HEK293 (cell line): ENCODE data around the gene CHRM3.

ENCODE experiments used
- CTCF ChIA-PET: fragments of 350-600 bp; formaldehyde crosslinking; extraction: SDS; loops from one replicate; lab custom pipeline; 2021; ENCODE audit warnings: antibody characterized with exemption; lab: Yijun Ruan, JAX
- POLR2A ChIA-PET: fragments of 300-600 bp; formaldehyde crosslinking; extraction: SDS; loops from one replicate; lab custom pipeline; 2020; ENCODE audit warnings: antibody characterized with exemption, inconsistent platforms; lab: Yijun Ruan, JAX
- H3K27ac ChIP-seq: fragments of 200-500 bp; sonication (Bioruptor generic); 2 replicates; pipeline ENCODE4 v1.5.1; 2014; ENCODE audit warnings: low read depth, low read length, control low read depth, inconsistent platforms; ENCODE audit errors: extremely low read depth
- H3K36me3 ChIP-seq, 2 experiments: fragments of 200-500 bp in 1 of 2; sonication (Bioruptor generic) in 1 of 2; 1 replicate in 1 of 2; 2 replicates in 1 of 2; pipeline ENCODE4 v1.5.1; 2014 to 2017; ENCODE audit warnings: inconsistent platforms in 2 of 2, low read length in 2 of 2; ENCODE audit not compliant: control insufficient read depth in 2 of 2, insufficient read depth in 1 of 2
- H3K4me1 ChIP-seq: fragments of 200-500 bp; sonication (Bioruptor generic); 2 replicates; pipeline ENCODE4 v1.5.1; 2014; ENCODE audit warnings: mild to moderate bottlenecking, low read length, inconsistent platforms; ENCODE audit not compliant: control insufficient read depth, insufficient read depth
- H3K4me3 ChIP-seq: 2 replicates; pipeline ENCODE4 v1.5.1; 2011; ENCODE audit warnings: low read depth, mild to moderate bottlenecking, control low read depth, low read length, moderate library complexity
- H3K9me3 ChIP-seq: fragments of 200-500 bp; sonication (Bioruptor generic); 2 replicates; pipeline ENCODE4 v1.5.1; 2014; ENCODE audit warnings: low read depth, low read length, inconsistent platforms; ENCODE audit not compliant: control insufficient read depth, insufficient read depth
- SCRT1 ChIP-seq: fragments of 450-650 bp; formaldehyde crosslinking; IDR thresholded peaks from 2 replicates; pipeline ENCODE4 v1.5.1; 2016; ENCODE audit warnings: missing biosample characterization, missing genetic modification characterization, borderline replicate concordance
- SP2 ChIP-seq: fragments of 450-650 bp; formaldehyde crosslinking; IDR thresholded peaks from 2 replicates; pipeline ENCODE4 v1.5.1; 2016; ENCODE audit warnings: missing biosample characterization, missing genetic modification characterization
- ZBTB20 ChIP-seq: fragments of 450-650 bp; formaldehyde crosslinking; IDR thresholded peaks from 2 replicates; pipeline ENCODE4 v1.5.1; 2016; ENCODE audit warnings: missing biosample characterization, missing genetic modification characterization
- ZFP37 ChIP-seq: fragments of 450-650 bp; formaldehyde crosslinking; IDR thresholded peaks from 2 replicates; pipeline ENCODE4 v1.5.1; 2016; ENCODE audit warnings: missing biosample characterization, missing genetic modification characterization
- ZNF311 ChIP-seq: fragments of 450-650 bp; formaldehyde crosslinking; IDR thresholded peaks from 2 replicates; pipeline ENCODE4 v1.5.1; 2017; ENCODE audit warnings: missing biosample characterization, missing genetic modification characterization, borderline replicate concordance
- ZNF335 ChIP-seq: fragments of 450-650 bp; formaldehyde crosslinking; conservative IDR thresholded peaks from 2 replicates; pipeline ENCODE4 v1.5.1; 2016; ENCODE audit warnings: missing biosample characterization, missing genetic modification characterization
- ZNF354C ChIP-seq: fragments of 450-650 bp; formaldehyde crosslinking; IDR thresholded peaks from 2 replicates; pipeline ENCODE4 v1.5.1; 2016; ENCODE audit warnings: missing biosample characterization, missing genetic modification characterization, low read depth, borderline replicate concordance
- ZNF394 ChIP-seq: fragments of 450-650 bp; formaldehyde crosslinking; IDR thresholded peaks from 2 replicates; pipeline ENCODE4 v1.5.1; 2016; ENCODE audit warnings: missing biosample characterization, missing genetic modification characterization, mild to moderate bottlenecking, moderate library complexity, borderline replicate concordance
- ZNF658 ChIP-seq: fragments of 450-650 bp; formaldehyde crosslinking; IDR thresholded peaks from 2 replicates; pipeline ENCODE4; 2016; ENCODE audit warnings: missing biosample characterization, missing genetic modification characterization
- ZNF707 ChIP-seq: fragments of 450-650 bp; formaldehyde crosslinking; IDR thresholded peaks from 2 replicates; pipeline ENCODE4 v1.5.1; 2016; ENCODE audit warnings: missing biosample characterization, missing genetic modification characterization
- ZNF791 ChIP-seq: fragments of 450-650 bp; formaldehyde crosslinking; IDR thresholded peaks from 2 replicates; pipeline ENCODE4 v1.5.1; 2016; ENCODE audit warnings: missing biosample characterization, missing genetic modification characterization
- ZSCAN16 ChIP-seq: fragments of 450-650 bp; formaldehyde crosslinking; IDR thresholded peaks from 2 replicates; pipeline ENCODE4 v1.5.1; 2016; ENCODE audit warnings: missing biosample characterization, missing genetic modification characterization
- TF ChIP-seq, protein P1 (sequence below): fragments of 450-650 bp; formaldehyde crosslinking; IDR thresholded peaks from 2 replicates; pipeline ENCODE4 v1.5.1; 2016; ENCODE audit warnings: missing biosample characterization, missing genetic modification characterization
- TF ChIP-seq, protein P2 (sequence below): IDR thresholded peaks from 2 replicates; pipeline ENCODE4 v1.6.1; 2011; ENCODE audit warnings: mild to moderate bottlenecking, low read depth, low read length, borderline replicate concordance
- TF ChIP-seq, protein P3 (sequence below): fragments of 450-650 bp; formaldehyde crosslinking; optimal IDR thresholded peaks from 2 replicates; pipeline ENCODE3; 2016; ENCODE audit warnings: missing biosample characterization, mild to moderate bottlenecking, missing genetic modification characterization
- TF ChIP-seq, protein P4 (sequence below): fragments of 450-650 bp; formaldehyde crosslinking; IDR thresholded peaks from 2 replicates; pipeline ENCODE4 v1.5.1; 2016; ENCODE audit warnings: missing biosample characterization, missing genetic modification characterization
- TF ChIP-seq, protein P5 (sequence below): sonication (generic); formaldehyde crosslinking; IDR thresholded peaks from 2 replicates; pipeline ENCODE4 v1.8.1; 2022; ENCODE audit warnings: mild to moderate bottlenecking, moderate library complexity, missing genetic modification reagents
- TF ChIP-seq, protein P6 (sequence below): fragments of 450-650 bp; formaldehyde crosslinking; IDR thresholded peaks from 2 replicates; pipeline ENCODE4 v1.5.1; 2016; ENCODE audit warnings: missing biosample characterization, missing genetic modification characterization

The CHRM3 gene

DNA sequence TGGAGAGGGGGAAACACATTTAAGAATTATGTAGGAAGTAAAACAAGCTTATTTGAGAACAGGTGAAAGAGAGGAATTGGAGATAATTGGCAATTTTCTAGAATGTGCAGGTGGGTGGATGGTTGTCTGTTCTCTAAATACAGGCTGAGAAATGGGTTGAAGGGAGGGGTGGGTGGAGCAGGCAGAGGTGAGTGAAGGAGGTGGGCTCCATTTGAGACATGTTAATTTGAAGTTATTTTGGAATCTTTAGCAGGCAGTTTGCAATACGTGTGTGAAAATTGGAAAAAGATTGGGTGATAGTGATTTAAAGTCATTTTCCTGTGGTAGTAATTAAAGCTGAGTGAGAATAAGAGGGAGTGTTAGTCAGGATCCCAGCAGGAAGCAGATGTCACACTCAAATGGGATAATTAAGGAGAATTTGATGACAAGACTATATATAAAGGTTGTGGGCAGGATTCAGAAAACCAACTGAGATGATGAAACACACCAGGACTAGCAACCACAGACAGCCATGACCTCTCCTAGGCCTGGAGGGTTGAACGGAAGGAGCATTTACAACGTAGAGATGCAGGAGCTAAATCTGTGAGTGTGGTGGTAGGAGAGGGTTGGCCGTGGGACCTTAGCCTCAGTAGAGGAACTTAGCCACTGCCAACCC is 40.6 kb downstream of the CHRM3 start (continued):
- TF ChIP-seq, protein P1, sequence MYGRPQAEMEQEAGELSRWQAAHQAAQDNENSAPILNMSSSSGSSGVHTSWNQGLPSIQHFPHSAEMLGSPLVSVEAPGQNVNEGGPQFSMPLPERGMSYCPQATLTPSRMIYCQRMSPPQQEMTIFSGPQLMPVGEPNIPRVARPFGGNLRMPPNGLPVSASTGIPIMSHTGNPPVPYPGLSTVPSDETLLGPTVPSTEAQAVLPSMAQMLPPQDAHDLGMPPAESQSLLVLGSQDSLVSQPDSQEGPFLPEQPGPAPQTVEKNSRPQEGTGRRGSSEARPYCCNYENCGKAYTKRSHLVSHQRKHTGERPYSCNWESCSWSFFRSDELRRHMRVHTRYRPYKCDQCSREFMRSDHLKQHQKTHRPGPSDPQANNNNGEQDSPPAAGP, result no peak
- TF ChIP-seq, protein P2, sequence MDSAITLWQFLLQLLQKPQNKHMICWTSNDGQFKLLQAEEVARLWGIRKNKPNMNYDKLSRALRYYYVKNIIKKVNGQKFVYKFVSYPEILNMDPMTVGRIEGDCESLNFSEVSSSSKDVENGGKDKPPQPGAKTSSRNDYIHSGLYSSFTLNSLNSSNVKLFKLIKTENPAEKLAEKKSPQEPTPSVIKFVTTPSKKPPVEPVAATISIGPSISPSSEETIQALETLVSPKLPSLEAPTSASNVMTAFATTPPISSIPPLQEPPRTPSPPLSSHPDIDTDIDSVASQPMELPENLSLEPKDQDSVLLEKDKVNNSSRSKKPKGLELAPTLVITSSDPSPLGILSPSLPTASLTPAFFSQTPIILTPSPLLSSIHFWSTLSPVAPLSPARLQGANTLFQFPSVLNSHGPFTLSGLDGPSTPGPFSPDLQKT, result no peak

DNA sequence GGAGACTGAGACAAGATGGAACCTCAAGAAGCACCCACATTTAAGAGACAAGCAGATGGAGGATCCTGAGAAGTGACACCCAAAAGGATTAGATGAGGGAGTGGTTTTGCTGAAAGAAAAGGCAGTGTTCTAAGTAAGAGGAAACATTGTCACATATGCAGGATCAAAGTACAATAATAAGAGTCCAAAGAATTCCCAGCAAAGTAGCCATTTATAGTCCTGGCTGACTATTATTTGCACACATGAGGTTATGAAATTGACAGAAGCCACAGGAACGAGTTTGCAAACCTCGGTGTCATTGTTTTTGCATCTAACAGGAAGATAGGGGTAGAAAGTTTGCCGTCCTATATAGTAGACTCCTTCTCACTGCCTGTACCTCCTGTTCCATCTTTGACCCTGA is 41.3 kb downstream of the CHRM3 start:
- Histone ChIP-seq H3K4me3 (no peak overlapping the region), H3K4me1 (peaks cover 4% of the 10 kb centered on the region), H3K27ac (no peak overlapping the region), H3K36me3 (no peaks in the 10 kb centered on the region), H3K9me3 (no peaks in the 10 kb centered on the region)
- CTCF ChIA-PET, result no interaction called here
- POLR2A ChIA-PET, result no interaction called here
- TF ChIP-seq ZSCAN16 (tag by site-specific recombination), result no peak
- no peak for TF ChIP-seq ZNF354C (tag by site-specific recombination)
- TF ChIP-seq, protein P3, sequence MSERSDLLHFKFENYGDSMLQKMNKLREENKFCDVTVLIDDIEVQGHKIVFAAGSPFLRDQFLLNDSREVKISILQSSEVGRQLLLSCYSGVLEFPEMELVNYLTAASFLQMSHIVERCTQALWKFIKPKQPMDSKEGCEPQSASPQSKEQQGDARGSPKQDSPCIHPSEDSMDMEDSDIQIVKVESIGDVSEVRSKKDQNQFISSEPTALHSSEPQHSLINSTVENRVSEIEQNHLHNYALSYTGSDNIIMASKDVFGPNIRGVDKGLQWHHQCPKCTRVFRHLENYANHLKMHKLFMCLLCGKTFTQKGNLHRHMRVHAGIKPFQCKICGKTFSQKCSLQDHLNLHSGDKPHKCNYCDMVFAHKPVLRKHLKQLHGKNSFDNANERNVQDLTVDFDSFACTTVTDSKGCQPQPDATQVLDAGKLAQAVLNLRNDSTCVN (tag by site-specific recombination), result no peak
- TF ChIP-seq ZNF311 (tag by site-specific recombination), result no peak
- TF ChIP-seq, protein P2, result no peak
- TF ChIP-seq, protein P4, sequence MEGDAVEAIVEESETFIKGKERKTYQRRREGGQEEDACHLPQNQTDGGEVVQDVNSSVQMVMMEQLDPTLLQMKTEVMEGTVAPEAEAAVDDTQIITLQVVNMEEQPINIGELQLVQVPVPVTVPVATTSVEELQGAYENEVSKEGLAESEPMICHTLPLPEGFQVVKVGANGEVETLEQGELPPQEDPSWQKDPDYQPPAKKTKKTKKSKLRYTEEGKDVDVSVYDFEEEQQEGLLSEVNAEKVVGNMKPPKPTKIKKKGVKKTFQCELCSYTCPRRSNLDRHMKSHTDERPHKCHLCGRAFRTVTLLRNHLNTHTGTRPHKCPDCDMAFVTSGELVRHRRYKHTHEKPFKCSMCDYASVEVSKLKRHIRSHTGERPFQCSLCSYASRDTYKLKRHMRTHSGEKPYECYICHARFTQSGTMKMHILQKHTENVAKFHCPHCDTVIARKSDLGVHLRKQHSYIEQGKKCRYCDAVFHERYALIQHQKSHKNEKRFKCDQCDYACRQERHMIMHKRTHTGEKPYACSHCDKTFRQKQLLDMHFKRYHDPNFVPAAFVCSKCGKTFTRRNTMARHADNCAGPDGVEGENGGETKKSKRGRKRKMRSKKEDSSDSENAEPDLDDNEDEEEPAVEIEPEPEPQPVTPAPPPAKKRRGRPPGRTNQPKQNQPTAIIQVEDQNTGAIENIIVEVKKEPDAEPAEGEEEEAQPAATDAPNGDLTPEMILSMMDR, result no peak
- TF ChIP-seq, protein P5, sequence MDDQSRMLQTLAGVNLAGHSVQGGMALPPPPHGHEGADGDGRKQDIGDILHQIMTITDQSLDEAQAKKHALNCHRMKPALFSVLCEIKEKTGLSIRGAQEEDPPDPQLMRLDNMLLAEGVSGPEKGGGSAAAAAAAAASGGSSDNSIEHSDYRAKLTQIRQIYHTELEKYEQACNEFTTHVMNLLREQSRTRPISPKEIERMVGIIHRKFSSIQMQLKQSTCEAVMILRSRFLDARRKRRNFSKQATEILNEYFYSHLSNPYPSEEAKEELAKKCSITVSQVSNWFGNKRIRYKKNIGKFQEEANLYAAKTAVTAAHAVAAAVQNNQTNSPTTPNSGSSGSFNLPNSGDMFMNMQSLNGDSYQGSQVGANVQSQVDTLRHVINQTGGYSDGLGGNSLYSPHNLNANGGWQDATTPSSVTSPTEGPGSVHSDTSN (CRISPR knock-in tag), result no peak
- no peak for TF ChIP-seq ZNF658 (tag by site-specific recombination)
- no peak for TF ChIP-seq SCRT1 (tag by site-specific recombination)
- no peak for TF ChIP-seq ZFP37 (tag by site-specific recombination)
- no peak for TF ChIP-seq SP2
- no peak for TF ChIP-seq ZNF394 (tag by site-specific recombination)
- no peak for TF ChIP-seq ZNF335 (tag by site-specific recombination)
- TF ChIP-seq ZBTB20 (tag by site-specific recombination), result no peak
- no peak for TF ChIP-seq ZNF707 (tag by site-specific recombination)
- TF ChIP-seq, protein P6, sequence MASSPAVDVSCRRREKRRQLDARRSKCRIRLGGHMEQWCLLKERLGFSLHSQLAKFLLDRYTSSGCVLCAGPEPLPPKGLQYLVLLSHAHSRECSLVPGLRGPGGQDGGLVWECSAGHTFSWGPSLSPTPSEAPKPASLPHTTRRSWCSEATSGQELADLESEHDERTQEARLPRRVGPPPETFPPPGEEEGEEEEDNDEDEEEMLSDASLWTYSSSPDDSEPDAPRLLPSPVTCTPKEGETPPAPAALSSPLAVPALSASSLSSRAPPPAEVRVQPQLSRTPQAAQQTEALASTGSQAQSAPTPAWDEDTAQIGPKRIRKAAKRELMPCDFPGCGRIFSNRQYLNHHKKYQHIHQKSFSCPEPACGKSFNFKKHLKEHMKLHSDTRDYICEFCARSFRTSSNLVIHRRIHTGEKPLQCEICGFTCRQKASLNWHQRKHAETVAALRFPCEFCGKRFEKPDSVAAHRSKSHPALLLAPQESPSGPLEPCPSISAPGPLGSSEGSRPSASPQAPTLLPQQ, result no peak
- TF ChIP-seq ZNF791 (tag by site-specific recombination), result no peak
